ENCODE results near the gene MICAL3.

Gene MICAL3

GRCh38 chr22:17847360-17848078, 176.8 kb downstream of the MICAL3 start:
- ChIA-PET POLR2A (no interaction called here), CTCF (no interaction called here)
- TF ChIP-seq ARNT (IDR thresholded peaks at IDR 0.05) (no peak), ELF4 (IDR thresholded peaks at IDR 0.05) (no peak), SUZ12 (IDR thresholded peaks at IDR 0.05) (no peak), CTBP1 (IDR thresholded peaks at IDR 0.05; ENCODE audit: borderline replicate concordance) (no peak), HDGF (IDR thresholded peaks at IDR 0.05; ENCODE audit: borderline replicate concordance) (no peak), FOXK2 (IDR thresholded peaks at IDR 0.05) (no peak), PKNOX1 (IDR thresholded peaks at IDR 0.05) (no peak), BHLHE40 (IDR thresholded peaks at IDR 0.05; ENCODE audit: borderline replicate concordance) (no peak), ZNF384 (IDR thresholded peaks at IDR 0.05) (no peak), NFRKB (IDR thresholded peaks at IDR 0.05) (no peak), TARDBP (IDR thresholded peaks at IDR 0.05) (no peak), L3MBTL2 (conservative IDR thresholded peaks at IDR 0.05) (no peak), FOXM1 (IDR thresholded peaks at IDR 0.05; ENCODE audit: borderline replicate concordance) (no peak)
- no peak for DNase-seq (ENCODE audit: extremely low spot score)

- DNase-seq (ENCODE audit: extremely low spot score): no peak
- CTCF ChIA-PET: interaction anchor here (0.6 kb wide), 1 partner anchor 262 kb away, joined by 3 read pairs; no protein-coding TSS in a partner anchor
- POLR2A ChIA-PET: interaction anchor here (1.0 kb wide), 1 partner anchor 233 kb away, joined by 3 read pairs; no protein-coding TSS in a partner anchor
- TF ChIP-seq BHLHE40 (IDR thresholded peaks at IDR 0.05; ENCODE audit: borderline replicate concordance): no peak
- no peak for TF ChIP-seq L3MBTL2 (conservative IDR thresholded peaks at IDR 0.05)
Measured at GRCh38 chr22:17846326-17846992, 177.9 kb downstream of the MICAL3 start.

- ChIA-PET CTCF (no interaction called here), POLR2A (interaction anchor here (1.0 kb wide), 1 partner anchor 233 kb away, joined by 3 read pairs; no protein-coding TSS in a partner anchor)
- no peak for DNase-seq (ENCODE audit: extremely low spot score)
- no peak for TF ChIP-seq ZNF384 (IDR thresholded peaks at IDR 0.05)
- no peak for TF ChIP-seq PKNOX1 (IDR thresholded peaks at IDR 0.05)
- no peak for TF ChIP-seq HDGF (IDR thresholded peaks at IDR 0.05; ENCODE audit: borderline replicate concordance)
- TF ChIP-seq SUZ12 (IDR thresholded peaks at IDR 0.05): no peak
- no peak for TF ChIP-seq LEF1 (IDR thresholded peaks at IDR 0.05; ENCODE audit: borderline replicate concordance)
Measured at GRCh38 chr22:17845790-17846189, 178.6 kb downstream of the MICAL3 start.

GRCh38 chr22:17845327-17845726, 179.0 kb downstream of the MICAL3 start:
- POLR2A ChIA-PET: interaction anchor here (1.0 kb wide), 1 partner anchor 234 kb away, joined by 3 read pairs; no protein-coding TSS in a partner anchor
- CTCF ChIA-PET: no interaction called here

GRCh38 chr22:17844150-17844549, 180.2 kb downstream of the MICAL3 start:
- no peak for DNase-seq (ENCODE audit: extremely low spot score)
- TF ChIP-seq SP1 (IDR thresholded peaks at IDR 0.05): no peak
- TF ChIP-seq L3MBTL2 (conservative IDR thresholded peaks at IDR 0.05): no peak
- no peak for TF ChIP-seq NFRKB (IDR thresholded peaks at IDR 0.05)
- no peak for TF ChIP-seq BHLHE40 (IDR thresholded peaks at IDR 0.05; ENCODE audit: borderline replicate concordance)
- CTCF ChIA-PET: interaction anchor here (1.0 kb wide), 1 partner anchor 14 kb away, joined by 5 read pairs; no protein-coding TSS in a partner anchor
- POLR2A ChIA-PET: no interaction called here

More at GRCh38 chr22:17845327-17845726, 179.0 kb downstream of the MICAL3 start:
- TF ChIP-seq SUZ12 (IDR thresholded peaks at IDR 0.05): no peak
- no peak for TF ChIP-seq HDGF (IDR thresholded peaks at IDR 0.05; ENCODE audit: borderline replicate concordance)
- TF ChIP-seq FOXK2 (IDR thresholded peaks at IDR 0.05): no peak
- no peak for TF ChIP-seq FOXA1 (IDR thresholded peaks at IDR 0.05)
- no peak for TF ChIP-seq LEF1 (IDR thresholded peaks at IDR 0.05; ENCODE audit: borderline replicate concordance)
- TF ChIP-seq CTBP1 (IDR thresholded peaks at IDR 0.05; ENCODE audit: borderline replicate concordance): no peak
- TF ChIP-seq PKNOX1 (IDR thresholded peaks at IDR 0.05): no peak
- TF ChIP-seq FOXM1 (IDR thresholded peaks at IDR 0.05; ENCODE audit: borderline replicate concordance): no peak
- TF ChIP-seq ARNT (IDR thresholded peaks at IDR 0.05): no peak
- no peak for TF ChIP-seq ELF4 (IDR thresholded peaks at IDR 0.05)
- no peak for TF ChIP-seq NFRKB (IDR thresholded peaks at IDR 0.05)
- TF ChIP-seq TARDBP (IDR thresholded peaks at IDR 0.05): no peak
- no peak for TF ChIP-seq BHLHE40 (IDR thresholded peaks at IDR 0.05; ENCODE audit: borderline replicate concordance)
- DNase-seq (ENCODE audit: extremely low spot score): no peak

- TF ChIP-seq FOXM1 (IDR thresholded peaks at IDR 0.05; ENCODE audit: borderline replicate concordance) (no peak), ELF4 (IDR thresholded peaks at IDR 0.05) (no peak), TARDBP (IDR thresholded peaks at IDR 0.05) (no peak), NFRKB (IDR thresholded peaks at IDR 0.05) (no peak), SUZ12 (IDR thresholded peaks at IDR 0.05) (no peak), CTBP1 (IDR thresholded peaks at IDR 0.05; ENCODE audit: borderline replicate concordance) (no peak), FOXA1 (IDR thresholded peaks at IDR 0.05) (no peak), ARNT (IDR thresholded peaks at IDR 0.05) (no peak), HDGF (IDR thresholded peaks at IDR 0.05; ENCODE audit: borderline replicate concordance) (no peak), ZNF384 (IDR thresholded peaks at IDR 0.05) (no peak), FOXK2 (IDR thresholded peaks at IDR 0.05) (no peak), LEF1 (IDR thresholded peaks at IDR 0.05; ENCODE audit: borderline replicate concordance) (no peak), SP1 (IDR thresholded peaks at IDR 0.05) (no peak)
- CTCF ChIA-PET: no interaction called here
- DNase-seq (ENCODE audit: extremely low spot score): no peak
- POLR2A ChIA-PET: no interaction called here
Measured at GRCh38 chr22:17842386-17842785, 182.0 kb downstream of the MICAL3 start.
